H9 (cell line): ENCODE data around the gene FBH1. TPM values are rescaled to one million over a fixed set of nuclear protein-coding genes. Genes with fewer than 3 reads are reported as not detected.

ENCODE experiments used
- DNase-seq: peaks from one replicate; pipeline ENCODE4 v3.0.0-alpha.2; 2017
- H2AFZ ChIP-seq: one replicate; pipeline ENCODE4 v1.6.1; 2013; ENCODE audit warnings: mild to moderate bottlenecking, low read length, control low read depth, moderate library complexity
- H2AK5ac ChIP-seq: 2 replicates; pipeline ENCODE4 v1.6.1; 2013; ENCODE audit warnings: low read length, control low read depth, mixed read lengths; ENCODE audit not compliant: insufficient read length
- H2BK120ac ChIP-seq: one replicate; pipeline ENCODE4 v1.6.1; 2013; ENCODE audit warnings: low read depth, mild to moderate bottlenecking, low read length, control low read depth, inconsistent platforms; ENCODE audit not compliant: poor library complexity, severe bottlenecking
- H2BK12ac ChIP-seq: 2 replicates; pipeline ENCODE4 v1.6.1; 2013; ENCODE audit warnings: low read length, control low read depth, mixed read lengths, low read depth; ENCODE audit not compliant: insufficient read length
- H2BK15ac ChIP-seq: 2 replicates; pipeline ENCODE4 v1.6.1; 2013; ENCODE audit warnings: low read depth, low read length, control low read depth
- H2BK20ac ChIP-seq: one replicate; pipeline ENCODE4 v1.6.1; 2013; ENCODE audit warnings: low read depth, mild to moderate bottlenecking, low read length, control low read depth, inconsistent platforms; ENCODE audit not compliant: poor library complexity, severe bottlenecking
- H2BK5ac ChIP-seq: 2 replicates; pipeline ENCODE4 v1.6.1; 2013; ENCODE audit warnings: low read length, control low read depth, mixed read lengths; ENCODE audit not compliant: insufficient read length
- H3K14ac ChIP-seq: 2 replicates; pipeline ENCODE4 v1.6.1; 2013; ENCODE audit warnings: low read length, control low read depth; ENCODE audit not compliant: insufficient read depth
- H3K18ac ChIP-seq: 2 replicates; pipeline ENCODE4 v1.6.1; 2013; ENCODE audit warnings: low read depth, mild to moderate bottlenecking, mixed read lengths, low read length, control low read depth; ENCODE audit not compliant: insufficient read length
- H3K23ac ChIP-seq: 2 replicates; pipeline ENCODE4 v1.6.1; 2013; ENCODE audit warnings: low read length, control low read depth, mixed read lengths, low read depth; ENCODE audit not compliant: insufficient read length
- H3K23me2 ChIP-seq: 2 replicates; pipeline ENCODE4 v1.6.1; 2013; ENCODE audit warnings: low read depth, mild to moderate bottlenecking, mixed read lengths, low read length, control low read depth; ENCODE audit not compliant: insufficient read length, poor library complexity, severe bottlenecking
- H3K27ac ChIP-seq: 2 replicates; pipeline ENCODE4 v1.5.1; 2013; ENCODE audit warnings: low read length, control low read depth, mixed read lengths, low read depth; ENCODE audit not compliant: insufficient read length
- H3K27me3 ChIP-seq: 2 replicates; pipeline ENCODE4 v1.6.1; 2013; ENCODE audit warnings: low read length, control low read depth, inconsistent platforms; ENCODE audit not compliant: insufficient read depth
- H3K4ac ChIP-seq: 2 replicates; pipeline ENCODE4 v1.6.1; 2013; ENCODE audit warnings: low read depth, mild to moderate bottlenecking, control low read depth, inconsistent platforms, low read length, moderate library complexity
- H3K4me1 ChIP-seq: 2 replicates; pipeline ENCODE4 v1.6.1; 2013; ENCODE audit warnings: low read length, control low read depth, inconsistent platforms; ENCODE audit not compliant: insufficient read depth
- H3K4me2 ChIP-seq: 2 replicates; pipeline ENCODE4 v1.6.1; 2013; ENCODE audit warnings: low read length, control low read depth, mixed read lengths; ENCODE audit not compliant: insufficient read length, insufficient read depth
- H3K56ac ChIP-seq: 2 replicates; pipeline ENCODE4 v1.6.1; 2013; ENCODE audit warnings: low read depth, mild to moderate bottlenecking, mixed read lengths, low read length, control low read depth; ENCODE audit not compliant: insufficient read length
- H3K79me1 ChIP-seq: 2 replicates; pipeline ENCODE4 v1.6.1; 2013; ENCODE audit warnings: low read depth, mild to moderate bottlenecking, moderate library complexity, low read length, control low read depth, inconsistent platforms; ENCODE audit not compliant: insufficient read depth, poor library complexity, severe bottlenecking
- H3K79me2 ChIP-seq: 2 replicates; pipeline ENCODE4 v1.6.1; 2013; ENCODE audit warnings: low read length, control low read depth, inconsistent platforms; ENCODE audit not compliant: insufficient read depth
- H3K9ac ChIP-seq: 2 replicates; pipeline ENCODE4 v1.6.1; 2013; ENCODE audit warnings: low read length, control low read depth, mixed read lengths; ENCODE audit not compliant: insufficient read length; ENCODE audit errors: extremely low read depth
- H3K9me3 ChIP-seq: one replicate; pipeline ENCODE4 v1.6.1; 2013; ENCODE audit warnings: low read depth, low read length, inconsistent platforms; ENCODE audit not compliant: control insufficient read depth
- H3T11ph ChIP-seq: one replicate; pipeline ENCODE4 v1.6.1; 2013; ENCODE audit warnings: mild to moderate bottlenecking, low read length, control low read depth, inconsistent platforms
- H4K20me1 ChIP-seq: one replicate; pipeline ENCODE4 v1.6.1; 2013; ENCODE audit not compliant: control insufficient read depth, insufficient read length, insufficient read depth
- H4K5ac ChIP-seq: 2 replicates; pipeline ENCODE4 v1.6.1; 2013; ENCODE audit warnings: low read depth, mild to moderate bottlenecking, mixed read lengths, low read length, control low read depth; ENCODE audit not compliant: insufficient read length
- H4K8ac ChIP-seq: replicated peaks from 2 replicates; pipeline ENCODE4 v1.6.1; 2013; ENCODE audit warnings: low read length, control low read depth, mixed read lengths, low read depth; ENCODE audit not compliant: insufficient read length
- H4K91ac ChIP-seq: 2 replicates; pipeline ENCODE4 v1.6.1; 2013; ENCODE audit warnings: low read depth, mild to moderate bottlenecking, moderate library complexity, mixed read lengths, low read length, control low read depth; ENCODE audit not compliant: insufficient read length
- H3K27ac Mint-ChIP-seq, 3 experiments: 2 replicates in 2 of 3; 3 replicates in 1 of 3; pipeline ENCODE4 v1.8.0; 2020 to 2021; ENCODE audit warnings: mixed read lengths in 3 of 3, mild to moderate bottlenecking in 1 of 3, moderate library complexity in 1 of 3
- H3K27me3 Mint-ChIP-seq: 2 replicates; pipeline ENCODE4 v1.8.0; 2021; ENCODE audit warnings: low read depth, mild to moderate bottlenecking, moderate library complexity, mixed read lengths
- H3K36me3 Mint-ChIP-seq, 3 experiments: 2 replicates in 2 of 3; 3 replicates in 1 of 3; pipeline ENCODE4 v1.8.0; 2020 to 2021; ENCODE audit warnings: low read depth in 3 of 3, mixed read lengths in 3 of 3; ENCODE audit not compliant: insufficient read depth in 1 of 3
- H3K4me1 Mint-ChIP-seq, 2 experiments: 2 replicates each; pipeline ENCODE4 v1.8.0; 2020; ENCODE audit warnings: mixed read lengths in 2 of 2
- H3K4me3 Mint-ChIP-seq, 2 experiments: 2 replicates in 1 of 2; 3 replicates in 1 of 2; pipeline ENCODE4 v1.8.0; 2020 to 2021; ENCODE audit warnings: mild to moderate bottlenecking in 2 of 2, mixed read lengths in 2 of 2, moderate library complexity in 1 of 2
- H3K9me3 Mint-ChIP-seq, 2 experiments: 2 replicates in 1 of 2; 3 replicates in 1 of 2; pipeline ENCODE4 v1.8.0; 2020; ENCODE audit warnings: mild to moderate bottlenecking in 2 of 2, mixed read lengths in 2 of 2, moderate library complexity in 1 of 2
- CTCF ChIP-seq: fragments of 200-600 bp; sonication (generic); conservative IDR thresholded peaks from 3 replicates; pipeline ENCODE4 v1.8.0; 2021; ENCODE audit warnings: antibody characterized with exemption, mild to moderate bottlenecking
- WGBS: extraction: QIAGEN DNeasy Blood & Tissue Kit; methylation state at CpG from one replicate; pipeline ENCODE4 v1.1.7; 2013; ENCODE audit warnings: missing lambda C conversion rate, low lambda C conversion rate, mixed read lengths; ENCODE audit not compliant: insufficient read length; ENCODE audit errors: extremely low coverage; 5-methylcytosine and 5-hydroxymethylcytosine counted together
- total RNA-seq: library from RNA; stranded (reverse); gene quantifications from 2 replicates; pipeline ENCODE4 v1.2.1, GENCODE V29; 2021

Gene FBH1
- total RNA-seq, 1 experiment from 2014 or later = 52.2 TPM

DNA sequence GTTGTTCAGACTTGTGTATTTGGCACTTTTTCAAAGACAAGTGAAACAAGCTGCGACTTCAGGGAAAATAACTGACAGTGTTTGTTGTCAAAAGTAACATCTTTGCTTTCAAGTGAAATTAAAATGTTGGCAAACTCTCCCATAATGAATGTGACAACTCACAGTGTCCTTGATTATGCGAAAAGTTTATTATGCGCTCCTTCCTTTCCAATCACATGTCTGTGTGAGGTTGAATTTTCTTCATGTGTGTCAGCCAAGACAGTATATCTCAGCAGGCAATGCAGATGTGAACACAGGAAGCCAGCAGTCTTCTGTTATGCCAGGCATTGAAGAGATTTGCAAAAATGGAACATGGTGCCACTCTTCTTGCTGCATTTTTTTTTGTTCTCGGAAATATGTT lies 28.7 kb downstream of the FBH1 start:
- Histone ChIP-seq H4K20me1 (no peaks in the 10 kb centered on the region), H3K18ac (no peak overlapping the region), H2BK12ac (no peak overlapping the region), H4K5ac (no peak overlapping the region), H2BK5ac (no peak overlapping the region), H3K4me2 (no peak overlapping the region), H4K8ac (no peak overlapping the region), H2AFZ (no peak overlapping the region), H3K23me2 (no peaks in the 10 kb centered on the region), H3K27ac (no peak overlapping the region), H3K23ac (no peak overlapping the region), H3T11ph (no peak overlapping the region), H2BK120ac (no peak overlapping the region), H3K9me3 (no peaks in the 10 kb centered on the region), H3K79me2 (no peaks in the 10 kb centered on the region), H3K79me1 (no peaks in the 10 kb centered on the region), H3K14ac (no peak overlapping the region), H2BK20ac (no peak overlapping the region), H3K9ac (no peak overlapping the region), H3K56ac (no peak overlapping the region), H4K91ac (no peak overlapping the region), H3K27me3 (no peaks in the 10 kb centered on the region), H2AK5ac (no peak overlapping the region), H3K4ac (no peak overlapping the region), H3K4me1 (no peaks in the 10 kb centered on the region), H2BK15ac (no peak overlapping the region)
- WGBS = no CpG with 5 or more reads among the region's 4 CpGs
- no peaks in the 10 kb centered on the region for H3K4me1 Mint-ChIP-seq
- peaks cover 51 to 96% (median 87%) of the 10 kb centered on the region in 3 experiments for H3K36me3 Mint-ChIP-seq
- no peak for DNase-seq
- H3K27me3 Mint-ChIP-seq = no peaks in the 10 kb centered on the region
- H3K9me3 Mint-ChIP-seq = no peaks in the 10 kb centered on the region
- H3K27ac Mint-ChIP-seq = no peak overlapping the region
- no peak overlapping the region for H3K4me3 Mint-ChIP-seq
- no peak for TF ChIP-seq CTCF
